ENCODE data around the gene RFXAP. TPM values are rescaled to one million over a fixed set of nuclear protein-coding genes. Genes with fewer than 3 reads are reported as not detected.

Gene RFXAP
- total RNA-seq, 2 experiments from 2014 or later = 10.0 to 13.0 TPM

DNA sequence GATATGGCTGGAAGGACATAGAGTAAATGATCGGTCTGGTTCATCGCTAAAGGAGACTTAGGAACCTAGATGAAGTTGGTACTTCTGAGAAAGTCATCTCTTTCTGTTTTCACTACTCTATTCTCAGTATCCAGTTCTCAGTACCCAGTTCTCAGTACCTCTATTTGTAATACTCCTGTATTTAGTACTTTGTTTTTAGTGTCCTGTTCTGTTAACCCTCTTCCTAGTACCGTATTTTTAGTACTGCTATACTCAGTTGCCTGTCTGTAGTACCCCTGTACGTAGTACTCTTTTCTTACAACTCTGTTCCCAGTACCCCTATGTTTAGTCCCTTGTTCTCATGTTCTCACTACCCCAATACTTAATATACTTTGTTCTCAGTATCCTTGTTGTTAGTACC, 1.2 kb downstream of the RFXAP start:
- intact Hi-C loops (cut with micrococcal nuclease) = loop anchor here (1.0 kb wide), 3 partner anchors 14 to 402 kb away; partner anchors contain the start of gene SUPT20H
- POLR2A ChIA-PET = interaction anchor here (0.6 kb wide), 1 partner anchor 98 kb away, joined by 4 read pairs; no protein-coding TSS in a partner anchor
- peak overlapping the region; percentile 91 for H3K4me3 Mint-ChIP-seq
- no peaks in the 10 kb centered on the region for H3K9me3 Mint-ChIP-seq
- H3K4me1 Mint-ChIP-seq (ENCODE audit: low read depth) = peaks cover 49% of the 10 kb centered on the region
- H3K27me3 Mint-ChIP-seq = no peaks in the 10 kb centered on the region
- DNase-seq = no peak
- CTCF ChIA-PET = no interaction called here
- peaks cover 15% of the 10 kb centered on the region for H3K36me3 Mint-ChIP-seq
- H3K27ac Mint-ChIP-seq = peak overlapping the region; percentile 82

DNA sequence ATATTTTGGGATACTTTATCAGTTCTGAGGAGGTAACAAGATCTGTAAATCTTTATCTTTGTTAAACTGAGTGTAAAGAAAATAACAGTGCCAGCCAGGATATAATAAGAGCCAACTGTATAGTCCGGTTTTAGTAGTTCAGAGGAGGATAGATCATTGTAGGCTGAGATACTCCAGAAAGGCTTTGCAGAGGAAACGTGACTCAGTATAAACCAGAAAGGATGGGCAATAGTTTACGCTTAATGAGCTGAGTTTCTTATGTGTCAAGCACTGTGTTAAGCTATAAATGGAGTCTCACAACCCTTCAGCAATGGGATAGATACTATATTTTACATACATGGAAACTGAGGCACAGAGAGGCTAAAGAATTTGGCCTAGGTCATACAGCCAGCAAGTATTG, 3.8 kb downstream of the RFXAP start:
- peaks cover 49% of the 10 kb centered on the region for H3K4me1 Mint-ChIP-seq (ENCODE audit: low read depth)
- H3K27ac Mint-ChIP-seq = no peak overlapping the region
- no peak for DNase-seq
- ChIA-PET POLR2A (no interaction called here), CTCF (interaction anchor here (0.6 kb wide), 1 partner anchor 210 kb away, joined by 3 read pairs; no protein-coding TSS in a partner anchor)
- peak overlapping the region; percentile 7 for H3K4me3 Mint-ChIP-seq
- peaks cover 19% of the 10 kb centered on the region for H3K36me3 Mint-ChIP-seq
- intact Hi-C loops (cut with micrococcal nuclease) = no loop called here
- H3K9me3 Mint-ChIP-seq = no peaks in the 10 kb centered on the region
- no peaks in the 10 kb centered on the region for H3K27me3 Mint-ChIP-seq

DNA sequence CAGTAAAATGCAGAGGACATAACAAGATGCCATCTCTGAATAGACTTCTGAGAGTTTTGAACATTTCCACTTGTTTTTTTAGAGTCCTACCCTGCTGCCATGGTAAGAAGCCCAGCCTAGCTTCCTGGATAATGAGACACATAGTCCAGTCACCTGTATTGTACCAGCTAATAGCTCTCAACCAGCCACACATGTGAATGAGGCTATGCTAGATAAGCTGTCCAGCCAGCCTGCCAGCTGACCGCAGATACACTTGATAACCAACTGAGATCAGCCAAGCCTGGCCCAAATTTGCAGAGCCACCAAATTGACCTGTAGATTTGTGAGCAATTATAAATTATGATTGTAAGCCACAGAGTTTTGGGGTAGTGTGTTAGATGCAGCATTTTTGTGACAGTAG, 10.7 kb downstream of the RFXAP start:
- DNase-seq = no peak
- intact Hi-C loops (cut with micrococcal nuclease) = no loop called here
- Mint-ChIP-seq H3K36me3 (peaks cover 16% of the 10 kb centered on the region), H3K27ac (no peak overlapping the region), H3K4me1 (ENCODE audit: low read depth) (peaks cover 4% of the 10 kb centered on the region), H3K27me3 (no peaks in the 10 kb centered on the region), H3K4me3 (no peak overlapping the region), H3K9me3 (no peaks in the 10 kb centered on the region)
- POLR2A ChIA-PET = no interaction called here
- CTCF ChIA-PET = interaction anchor here (0.9 kb wide), 1 partner anchor 14 kb away, joined by 4 read pairs; no protein-coding TSS in a partner anchor

- Mint-ChIP-seq H3K4me1 (ENCODE audit: low read depth) (peaks cover 4% of the 10 kb centered on the region), H3K27me3 (no peaks in the 10 kb centered on the region), H3K9me3 (no peaks in the 10 kb centered on the region), H3K4me3 (no peak overlapping the region), H3K36me3 (peaks cover 12% of the 10 kb centered on the region), H3K27ac (no peak overlapping the region)
- intact Hi-C loops (cut with micrococcal nuclease) = no loop called here
- ChIA-PET POLR2A (no interaction called here), CTCF (no interaction called here)
- DNase-seq = no peak
These were observed 12.3 kb downstream of the RFXAP start for GRCh38 chr13:36831291-36831690.

GRCh38 chr13:36834299-36834698, 15.3 kb downstream of the RFXAP start:
- no peaks in the 10 kb centered on the region for H3K27me3 Mint-ChIP-seq
- ChIA-PET CTCF (interaction anchor here (1.4 to 1.6 kb wide), 2 partner anchors 16 to 24 kb away, joined by 3 read pairs; no protein-coding TSS in a partner anchor), POLR2A (interaction anchor here (0.6 kb wide), 1 partner anchor 91 kb away, joined by 3 read pairs; no protein-coding TSS in a partner anchor)
- no peaks in the 10 kb centered on the region for H3K9me3 Mint-ChIP-seq
- H3K27ac Mint-ChIP-seq = no peak overlapping the region
- no peak for DNase-seq
- peaks cover 7% of the 10 kb centered on the region for H3K36me3 Mint-ChIP-seq
- H3K4me3 Mint-ChIP-seq = no peak overlapping the region
- intact Hi-C loops (cut with micrococcal nuclease) = loop anchor here (1.0 kb wide), 1 partner anchor 14 kb away; no protein-coding TSS in a partner anchor
- peaks cover 4% of the 10 kb centered on the region for H3K4me1 Mint-ChIP-seq (ENCODE audit: low read depth)

- ChIA-PET CTCF (no interaction called here), POLR2A (no interaction called here)
- H3K4me3 Mint-ChIP-seq = no peak overlapping the region
- intact Hi-C loops (cut with micrococcal nuclease) = no loop called here
- H3K9me3 Mint-ChIP-seq = no peaks in the 10 kb centered on the region
- H3K36me3 Mint-ChIP-seq = peaks cover 2% of the 10 kb centered on the region
- H3K4me1 Mint-ChIP-seq (ENCODE audit: low read depth) = peaks cover 4% of the 10 kb centered on the region
- DNase-seq = no peak
- H3K27ac Mint-ChIP-seq = no peak overlapping the region
- H3K27me3 Mint-ChIP-seq = no peaks in the 10 kb centered on the region
These were observed 18.5 kb downstream of the RFXAP start for GRCh38 chr13:36837354-36838092.

DNA sequence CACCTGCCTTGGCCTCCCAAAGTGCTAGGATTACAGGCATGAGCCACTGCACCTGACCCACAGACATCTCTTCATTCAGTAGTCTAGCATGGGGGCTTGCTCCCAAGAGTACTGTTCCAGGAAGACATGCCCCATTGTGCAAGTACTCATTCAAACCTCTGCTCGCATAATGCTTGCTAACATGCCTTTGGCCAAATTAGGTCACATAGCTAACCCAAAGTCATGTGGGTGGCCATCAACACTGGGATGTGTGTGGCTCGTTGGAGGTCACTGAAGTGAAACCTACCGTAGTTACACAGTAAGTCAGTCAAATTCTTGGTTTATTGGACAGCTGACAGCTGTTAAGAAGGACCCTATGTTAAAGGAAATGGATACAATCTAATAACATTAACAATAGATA, 20.3 kb downstream of the RFXAP start:
- Mint-ChIP-seq H3K27ac (no peak overlapping the region), H3K4me1 (ENCODE audit: low read depth) (peaks cover 4% of the 10 kb centered on the region), H3K36me3 (peaks cover 2% of the 10 kb centered on the region), H3K4me3 (no peak overlapping the region), H3K9me3 (no peaks in the 10 kb centered on the region), H3K27me3 (no peaks in the 10 kb centered on the region)
- ChIA-PET CTCF (no interaction called here), POLR2A (no interaction called here)
- DNase-seq = no peak
- intact Hi-C loops (cut with micrococcal nuclease) = no loop called here

- Mint-ChIP-seq H3K9me3 (no peaks in the 10 kb centered on the region), H3K27ac (no peak overlapping the region), H3K4me1 (ENCODE audit: low read depth) (peaks cover 2% of the 10 kb centered on the region), H3K4me3 (no peak overlapping the region), H3K27me3 (no peaks in the 10 kb centered on the region), H3K36me3 (peaks cover 2% of the 10 kb centered on the region)
- DNase-seq = no peak
- ChIA-PET CTCF (no interaction called here), POLR2A (no interaction called here)
- intact Hi-C loops (cut with micrococcal nuclease) = no loop called here
These were observed 21.0 kb downstream of the RFXAP start for GRCh38 chr13:36839981-36840380.

DNA sequence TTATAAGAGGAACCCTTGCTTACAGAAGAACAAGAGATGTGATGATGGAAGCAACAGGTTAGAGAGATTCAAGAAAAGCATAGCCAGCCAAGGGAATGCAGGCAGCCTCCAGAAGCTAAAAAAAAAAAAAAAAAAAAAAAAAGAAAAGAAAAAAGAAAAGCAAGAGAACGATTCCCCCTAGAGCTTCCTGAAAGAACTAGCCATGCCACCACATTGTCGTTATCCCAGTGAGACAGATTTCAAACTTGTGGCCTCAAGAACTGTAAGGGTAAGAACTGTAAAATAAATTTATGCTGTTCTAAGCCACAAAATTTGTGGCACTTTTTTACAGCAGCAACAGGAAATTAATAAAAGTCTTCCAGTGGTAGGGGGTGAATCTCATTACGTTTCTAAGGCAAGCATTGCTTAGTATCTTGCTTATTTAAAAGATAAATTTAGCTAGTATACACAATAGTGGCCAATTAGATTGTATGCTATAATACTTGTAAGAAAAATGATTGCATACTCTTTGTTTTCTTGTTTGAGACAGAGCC, 21.8 kb downstream of the RFXAP start:
- H3K4me1 Mint-ChIP-seq (ENCODE audit: low read depth) = no peaks in the 10 kb centered on the region
- CTCF ChIA-PET = interaction anchor here (1.1 to 2.7 kb wide), 3 partner anchors 17 to 558 kb away, joined by 3 to 9 read pairs (median 5); no protein-coding TSS in a partner anchor
- intact Hi-C loops (cut with micrococcal nuclease) = no loop called here
- no peak overlapping the region for H3K4me3 Mint-ChIP-seq
- H3K27ac Mint-ChIP-seq = no peak overlapping the region
- H3K36me3 Mint-ChIP-seq = peaks cover 2% of the 10 kb centered on the region
- POLR2A ChIA-PET = no interaction called here
- no peaks in the 10 kb centered on the region for H3K27me3 Mint-ChIP-seq
- no peaks in the 10 kb centered on the region for H3K9me3 Mint-ChIP-seq
- DNase-seq = no peak

DNA sequence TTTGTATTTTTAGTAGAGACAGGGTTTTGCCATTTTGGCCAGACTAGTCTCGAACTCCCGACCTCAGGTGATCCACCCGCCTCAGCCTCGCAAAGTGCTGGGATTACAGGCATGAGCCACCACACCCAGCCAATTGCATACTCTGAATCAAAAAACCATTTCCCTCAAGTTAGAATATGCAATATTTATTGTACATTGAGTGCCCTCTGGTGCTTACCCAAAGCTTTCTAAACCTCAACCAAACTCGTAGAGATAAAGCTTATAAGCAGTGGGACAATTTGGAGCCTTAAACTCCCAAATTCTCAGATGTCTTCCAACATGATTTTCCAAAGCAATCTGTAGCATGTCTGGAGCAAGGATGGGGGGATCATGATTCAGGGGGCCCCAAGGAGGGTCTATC, 22.4 kb downstream of the RFXAP start:
- no peak overlapping the region for H3K4me3 Mint-ChIP-seq
- CTCF ChIA-PET = interaction anchor here (0.7 to 2.7 kb wide), 4 partner anchors 10 to 559 kb away, joined by 3 to 9 read pairs (median 4); no protein-coding TSS in a partner anchor
- H3K36me3 Mint-ChIP-seq = peaks cover 2% of the 10 kb centered on the region
- no peak for DNase-seq
- no peaks in the 10 kb centered on the region for H3K27me3 Mint-ChIP-seq
- intact Hi-C loops (cut with micrococcal nuclease) = no loop called here
- no peak overlapping the region for H3K27ac Mint-ChIP-seq
- POLR2A ChIA-PET = no interaction called here
- H3K9me3 Mint-ChIP-seq = no peaks in the 10 kb centered on the region
- no peaks in the 10 kb centered on the region for H3K4me1 Mint-ChIP-seq (ENCODE audit: low read depth)

DNA sequence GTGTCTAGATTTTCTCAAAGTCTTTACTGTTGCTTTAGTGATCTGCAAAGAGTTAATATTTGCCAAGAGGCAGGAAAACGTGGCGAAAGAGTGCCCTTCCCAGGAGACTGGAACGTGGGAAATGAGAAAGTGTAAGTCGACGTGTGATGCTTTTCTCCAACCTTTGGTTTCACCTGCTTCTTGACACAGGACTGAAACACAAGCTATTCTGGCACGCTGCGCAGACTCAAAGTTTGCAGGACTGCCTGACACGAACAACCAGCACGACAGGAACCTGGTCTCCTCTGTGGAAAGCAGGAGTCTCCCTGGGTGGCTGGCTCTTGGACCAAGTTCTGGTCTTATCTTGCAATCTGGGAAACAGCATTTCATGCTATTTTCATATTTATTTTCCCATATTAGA, 28.6 kb downstream of the RFXAP start:
- DNase-seq = no peak
- Mint-ChIP-seq H3K4me3 (no peak overlapping the region), H3K27me3 (peaks cover 7% of the 10 kb centered on the region), H3K9me3 (no peaks in the 10 kb centered on the region), H3K4me1 (ENCODE audit: low read depth) (no peaks in the 10 kb centered on the region), H3K36me3 (no peaks in the 10 kb centered on the region), H3K27ac (no peak overlapping the region)
- ChIA-PET POLR2A (no interaction called here), CTCF (no interaction called here)
- intact Hi-C loops (cut with micrococcal nuclease) = no loop called here

DNA sequence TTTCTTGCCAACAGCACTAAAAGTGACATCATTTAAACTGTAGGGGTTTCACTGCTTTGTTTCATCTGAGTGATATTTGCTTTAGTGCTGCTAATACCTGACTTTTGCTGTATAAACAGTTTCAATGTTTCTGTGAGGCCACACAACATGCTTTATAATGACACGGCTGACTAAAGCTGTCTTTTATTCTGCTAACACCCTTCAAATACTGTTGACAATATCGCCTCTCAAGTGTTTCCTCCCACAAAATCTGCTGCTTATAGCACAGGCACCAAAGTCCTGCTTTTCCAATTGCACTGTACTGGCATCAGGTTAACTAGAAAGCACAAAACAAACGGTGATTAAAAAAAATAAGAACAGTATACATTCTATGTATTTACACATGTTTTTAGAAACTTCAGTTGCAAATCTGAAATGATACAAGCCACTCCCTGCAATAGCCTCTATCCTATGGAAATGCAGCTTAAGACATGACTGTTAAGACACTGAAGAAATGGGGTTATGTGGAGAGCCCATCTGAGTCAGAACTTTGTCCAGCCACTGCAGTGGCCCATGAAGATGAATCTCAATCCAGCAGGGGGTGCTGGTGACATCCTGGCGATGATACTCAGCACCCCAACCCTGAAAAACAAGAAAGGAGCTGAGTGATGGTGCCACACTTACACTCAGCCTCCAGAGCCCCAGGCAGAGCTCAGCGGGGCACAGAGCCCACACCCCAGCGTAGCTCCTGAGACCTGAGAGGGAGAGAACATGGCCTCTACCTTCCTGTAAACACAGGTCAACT, 29.4 kb downstream of the RFXAP start:
- Mint-ChIP-seq H3K27ac (no peak overlapping the region), H3K4me3 (no peak overlapping the region), H3K27me3 (peaks cover 7% of the 10 kb centered on the region), H3K36me3 (no peaks in the 10 kb centered on the region), H3K9me3 (no peaks in the 10 kb centered on the region), H3K4me1 (ENCODE audit: low read depth) (no peaks in the 10 kb centered on the region)
- peak; percentile 30 for DNase-seq
- POLR2A ChIA-PET = no interaction called here
- CTCF ChIA-PET = interaction anchor here (0.5 to 1.3 kb wide), 6 partner anchors 10 to 134 kb away, joined by 3 to 4 read pairs (median 3); no protein-coding TSS in a partner anchor
- intact Hi-C loops (cut with micrococcal nuclease) = no loop called here

Data from activated CD4-positive, alpha-beta memory T cell treated with anti-CD3 and anti-CD28 coated beads for 36 hours (primary cell).